Femur (tissue), 1 donor: ENCODE measurements around the gene CAMK4.
"Not testable (repeated sequence)": the region's sequence is repeated elsewhere in the genome, so short reads cannot be mapped to it uniquely, and the experiment has no call there.

Experiments used
- DNase-seq: peaks from one replicate; pipeline ENCODE4 v3.0.0-alpha.2; 2017

Gene CAMK4

GRCh38 chr5:111229871-111230810, 6.0 kb downstream of the CAMK4 start:
- DNase-seq = no peak

GRCh38 chr5:111231119-111231518, 6.9 kb downstream of the CAMK4 start:
- DNase-seq = no peak

- DNase-seq = no peak
Observed at GRCh38 chr5:111232311-111233051, 8.3 kb downstream of the CAMK4 start.

DNA sequence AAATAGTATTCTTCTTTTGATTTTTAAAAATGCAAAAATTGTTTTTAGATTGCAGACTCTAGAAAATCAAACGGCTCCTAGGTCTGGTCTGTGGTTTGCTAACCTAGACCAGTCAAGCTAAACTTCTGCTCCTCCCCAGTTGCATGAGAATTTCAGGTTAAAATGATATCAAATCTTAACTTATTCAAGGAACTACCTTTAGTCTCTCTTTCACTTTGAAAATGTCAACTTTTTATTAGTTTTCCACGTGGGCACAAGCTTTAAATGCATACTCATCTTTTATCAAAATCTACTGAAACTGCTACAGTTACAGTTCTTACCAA, 8.8 kb downstream of the CAMK4 start:
- DNase-seq = no peak

DNA sequence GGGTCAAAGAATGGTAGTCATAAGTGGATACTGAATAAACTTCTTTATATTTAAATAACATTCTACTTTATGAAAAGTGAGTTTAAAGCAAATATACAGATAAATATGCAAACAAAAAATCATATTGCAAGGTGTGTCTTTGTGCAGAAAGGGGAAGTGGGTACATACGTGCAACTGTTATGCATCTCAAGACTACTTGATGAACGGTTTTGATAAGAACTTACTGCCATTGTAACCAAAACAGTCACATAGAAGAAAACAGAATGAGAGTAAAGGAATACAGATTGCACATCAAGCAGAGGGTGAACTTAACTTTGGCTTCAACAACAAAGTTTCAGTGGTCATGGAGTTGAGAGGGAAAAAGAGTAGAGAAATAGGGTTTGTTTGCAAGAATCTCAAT, 9.9 kb downstream of the CAMK4 start:
- DNase-seq = no peak

DNA sequence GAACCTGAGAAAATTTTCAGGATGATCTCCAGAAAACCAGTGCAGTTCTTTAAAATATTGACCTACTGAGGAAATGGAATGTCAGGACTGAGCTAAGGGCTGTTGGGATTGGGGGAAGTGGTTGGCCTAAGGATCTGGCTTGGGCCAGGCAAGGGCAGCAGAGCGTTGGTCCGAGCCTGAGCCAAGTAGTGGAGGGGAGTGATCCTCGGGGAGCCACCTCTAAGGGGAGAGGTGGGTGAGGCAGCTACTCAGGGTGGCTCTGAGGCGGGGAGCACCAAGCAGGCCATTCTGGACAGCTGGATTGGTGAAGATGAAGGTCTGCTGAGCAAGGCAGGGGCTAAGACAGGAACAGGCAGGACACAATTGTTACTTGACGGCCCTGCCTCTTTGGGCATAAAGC, 11.5 kb downstream of the CAMK4 start:
- DNase-seq = no peak

GRCh38 chr5:111236348-111236747, 12.2 kb downstream of the CAMK4 start:
- DNase-seq = no peak

DNA sequence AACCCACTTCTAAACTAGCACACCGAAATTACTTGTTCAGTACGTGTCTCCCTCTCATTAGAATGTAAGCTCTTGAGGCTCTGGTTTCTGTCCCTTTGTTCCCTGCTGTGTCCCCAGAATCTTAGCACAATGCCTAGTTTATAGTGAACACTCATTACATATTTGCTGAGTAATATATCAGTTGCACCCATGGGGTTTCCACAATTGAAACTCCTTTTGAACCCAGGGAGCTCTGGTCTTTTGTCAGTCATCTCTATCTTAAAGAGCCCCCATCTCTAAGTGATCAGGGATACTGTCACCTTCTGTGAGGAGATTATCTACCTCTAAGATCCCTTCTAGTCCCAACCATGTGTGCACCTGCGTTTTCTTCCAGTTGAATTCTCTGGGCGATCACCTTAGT, 12.8 kb downstream of the CAMK4 start:
- DNase-seq = no peak

DNA sequence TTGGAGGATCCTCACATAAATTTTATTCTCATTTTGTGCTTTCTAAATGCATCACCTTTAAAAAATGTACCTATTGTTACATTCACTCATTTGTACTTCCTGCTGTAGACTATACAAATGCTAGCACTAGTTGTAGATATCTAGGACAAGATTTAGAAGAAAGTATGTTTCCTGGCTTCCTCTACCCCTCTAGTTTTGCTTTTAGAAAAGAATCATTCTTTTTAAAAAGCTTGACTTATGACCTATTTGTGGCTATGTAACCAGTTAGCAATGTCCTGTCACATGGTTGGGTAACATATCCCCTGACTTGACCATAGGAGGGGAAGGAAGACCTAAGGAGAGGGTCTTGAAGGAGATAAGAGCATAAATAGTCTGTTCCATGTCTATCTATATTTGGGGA, 13.3 kb downstream of the CAMK4 start:
- no peak for DNase-seq

GRCh38 chr5:111238431-111239225, 14.4 kb downstream of the CAMK4 start:
- DNase-seq = no peak

DNA sequence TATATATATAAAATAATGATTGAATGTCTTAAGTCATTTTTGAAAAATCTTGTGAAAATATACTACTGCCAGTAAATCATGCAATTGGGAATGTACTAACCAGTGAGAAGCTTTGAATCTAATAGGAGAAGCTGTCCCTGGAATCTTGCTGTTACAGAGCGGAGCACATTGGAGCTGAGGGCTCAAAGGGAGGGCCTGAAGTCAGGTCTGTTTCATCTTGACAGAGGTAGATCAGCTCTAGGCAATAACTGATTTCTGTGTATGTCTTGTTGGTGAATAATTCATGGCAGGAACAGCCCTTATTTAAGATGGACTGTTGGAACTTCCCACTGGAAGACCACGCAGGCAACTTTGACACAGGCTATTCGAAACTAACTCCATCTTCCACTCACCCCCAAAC, 17.5 kb downstream of the CAMK4 start:
- DNase-seq = no peak

DNA sequence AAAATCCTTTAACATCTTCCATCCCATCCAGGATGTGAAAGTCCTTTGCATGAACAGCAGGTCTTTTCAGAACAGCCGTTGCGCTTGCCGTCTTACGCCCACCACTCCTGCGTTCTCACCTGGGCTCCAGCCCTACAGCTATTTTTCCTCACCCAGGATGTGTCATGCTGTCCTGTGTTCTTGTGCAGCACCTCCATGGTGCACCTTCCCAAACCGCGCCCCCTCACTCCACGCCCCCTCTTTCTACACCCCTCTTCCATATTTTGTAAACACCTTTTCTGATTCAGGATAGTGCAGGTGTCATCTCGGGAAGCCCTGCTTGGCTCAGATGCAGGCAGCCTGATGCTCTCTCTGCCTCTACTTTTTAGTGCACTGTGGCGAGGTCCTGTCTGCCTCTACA, 18.4 kb downstream of the CAMK4 start:
- DNase-seq = no peak

DNA sequence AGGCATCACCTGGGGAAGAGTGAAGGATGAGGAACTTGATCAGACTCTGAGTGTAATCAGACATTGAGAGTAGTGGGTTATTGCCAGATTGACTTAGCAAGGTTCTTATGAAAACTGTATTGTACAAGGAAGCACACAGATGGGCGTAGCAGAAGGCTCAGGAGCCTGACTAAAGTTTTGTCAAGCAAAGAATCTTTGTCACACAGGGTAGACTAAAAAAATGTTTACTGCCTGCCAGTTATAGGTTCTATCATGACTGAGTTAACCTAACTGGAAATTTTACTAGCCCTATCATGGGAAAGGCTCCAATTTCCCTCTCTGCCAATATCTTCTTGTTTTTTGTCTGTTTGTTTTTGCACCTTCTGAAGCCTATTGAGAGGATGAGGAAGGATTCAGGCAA, 19.1 kb downstream of the CAMK4 start:
- no peak for DNase-seq

DNA sequence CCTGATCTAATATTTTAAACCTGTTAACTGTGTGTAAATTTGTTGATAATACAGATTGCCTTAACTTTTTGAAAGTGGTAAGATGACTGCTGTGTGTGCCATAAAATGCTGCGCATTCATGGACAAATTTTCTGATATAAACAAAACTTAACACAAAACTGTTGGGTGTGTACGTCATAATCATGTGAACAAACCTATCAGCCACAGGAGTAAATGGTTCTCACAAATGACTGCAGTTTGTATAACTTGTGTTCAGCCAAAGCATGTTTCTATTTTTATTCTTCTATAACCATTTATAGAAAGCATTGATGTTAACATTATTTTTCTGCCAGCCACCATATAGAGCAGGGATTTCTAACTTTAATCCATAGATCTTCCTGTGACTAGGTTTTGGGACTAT, 21.5 kb downstream of the CAMK4 start:
- DNase-seq = no peak

- DNase-seq = no peak
Observed at GRCh38 chr5:111246459-111246858, 22.3 kb downstream of the CAMK4 start.

GRCh38 chr5:111248571-111248970, 24.4 kb downstream of the CAMK4 start:
- DNase-seq = no peak

DNA sequence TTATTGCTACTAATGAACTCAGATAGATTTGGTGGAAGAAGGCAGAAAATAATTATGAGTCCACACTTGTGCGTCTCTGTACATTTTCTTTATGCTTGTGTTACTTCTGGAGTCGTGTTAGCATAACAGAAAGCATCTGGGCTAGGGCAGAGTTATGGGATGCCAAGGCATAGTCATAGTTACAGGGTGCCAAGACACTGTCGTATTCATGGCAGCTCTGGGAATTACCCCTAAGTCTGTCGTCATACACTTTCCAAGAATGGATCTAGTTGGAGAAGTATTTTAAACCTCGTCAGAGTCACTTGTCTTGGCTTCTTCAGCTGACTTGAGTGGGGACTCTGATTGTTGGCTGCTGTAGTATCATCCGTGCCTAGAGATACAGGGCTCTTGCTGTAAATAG, 27.7 kb downstream of the CAMK4 start:
- DNase-seq = no peak

GRCh38 chr5:111252799-111253545, 28.8 kb downstream of the CAMK4 start:
- no peak for DNase-seq

DNA sequence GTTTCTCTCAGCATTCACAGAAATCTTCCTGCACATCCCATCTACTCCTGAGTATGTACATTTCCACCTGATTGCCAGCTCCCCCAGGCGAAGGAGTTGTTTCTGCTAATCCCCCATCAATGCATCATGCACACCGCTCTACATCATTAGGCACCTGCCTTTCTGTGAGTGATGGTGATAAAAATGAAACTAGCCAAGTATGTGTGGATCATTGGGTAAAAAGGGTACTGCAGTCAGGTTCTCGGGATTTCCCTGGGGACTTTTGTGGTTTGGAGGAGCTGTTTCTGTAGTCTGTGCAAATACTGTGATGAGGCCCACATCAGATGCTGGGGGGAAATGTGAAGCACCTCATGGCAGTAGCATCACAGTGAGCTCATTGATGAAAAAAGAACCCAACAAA, 30.4 kb downstream of the CAMK4 start:
- no peak for DNase-seq

DNA sequence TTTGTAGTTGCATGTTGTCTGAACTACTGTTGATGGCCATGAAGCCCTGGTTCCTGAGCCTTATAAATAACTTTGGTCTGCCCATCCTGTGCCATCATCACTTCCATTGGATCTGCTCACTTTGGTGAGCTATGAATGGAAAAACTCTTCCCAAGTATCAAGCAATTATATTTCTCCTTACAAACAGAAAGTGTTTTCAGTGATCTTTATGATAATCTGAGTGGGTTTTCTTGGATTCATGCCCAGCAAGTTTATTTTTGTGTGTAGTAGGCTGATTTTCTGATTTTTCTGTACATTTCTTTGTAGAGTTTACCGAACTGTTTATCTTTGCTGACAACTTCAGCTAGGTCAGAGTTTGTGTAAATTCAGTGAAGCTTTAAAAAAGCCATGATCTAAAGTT, 31.0 kb downstream of the CAMK4 start:
- DNase-seq = no peak

- DNase-seq = no peak
Observed at GRCh38 chr5:111256128-111256527, 31.9 kb downstream of the CAMK4 start.

GRCh38 chr5:111257610-111258009, 33.4 kb downstream of the CAMK4 start:
- DNase-seq = not testable (repeated sequence)

DNA sequence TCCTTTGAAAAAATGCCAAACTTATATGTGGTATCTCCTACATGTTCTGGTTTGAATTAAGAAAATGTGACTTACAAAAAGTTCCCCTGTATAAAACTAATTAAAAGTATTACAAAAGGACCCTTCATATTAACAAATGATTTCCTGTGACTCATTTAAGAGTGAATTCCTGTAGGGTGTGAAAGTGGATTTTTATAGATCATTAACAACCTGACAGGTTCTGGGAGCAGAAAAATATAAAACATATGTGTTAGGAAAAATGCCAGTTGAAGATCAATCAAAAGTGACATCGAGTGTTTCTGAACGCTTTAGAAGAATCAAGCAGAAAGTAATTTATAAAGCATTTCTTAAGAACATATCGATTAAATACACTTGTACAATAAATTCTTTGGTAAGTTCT, 35.5 kb downstream of the CAMK4 start:
- no peak for DNase-seq
